GM12878 (cell line): ENCODE data around the gene SEMA5A.

Experiments
- BRCA1 ChIP-seq: IDR thresholded peaks from 2 replicates; pipeline ENCODE4 v1.6.1; 2011; ENCODE audit warnings: low read depth, low read length, improper control_type of control experiment
- EZH2 ChIP-seq: IDR thresholded peaks from 2 replicates; pipeline ENCODE4 v1.6.1; 2012; ENCODE audit warnings: low read depth, mild to moderate bottlenecking, control low read depth, inconsistent platforms, low read length, borderline replicate concordance; ENCODE audit not compliant: control insufficient read depth
- FOXK2 ChIP-seq: fragments of 450-650 bp; IDR thresholded peaks from 2 replicates; pipeline ENCODE4 v1.6.1; 2017; ENCODE audit warnings: mild to moderate bottlenecking, moderate library complexity
- MEF2A ChIP-seq: IDR thresholded peaks from 2 replicates; pipeline ENCODE4 v1.6.1; 2011; ENCODE audit warnings: low read depth, mild to moderate bottlenecking, low read length, moderate library complexity; ENCODE audit not compliant: insufficient read depth
- NRF1 ChIP-seq: conservative IDR thresholded peaks from 2 replicates; pipeline ENCODE4 v1.6.1; 2011; ENCODE audit warnings: mild to moderate bottlenecking, low read depth, low read length, improper control_type of control experiment
- PML ChIP-seq: IDR thresholded peaks from 2 replicates; pipeline ENCODE4 v1.6.1; 2012; ENCODE audit warnings: low read length, inconsistent platforms
- SIN3A ChIP-seq: IDR thresholded peaks from 2 replicates; pipeline ENCODE4 v1.6.1; 2012; ENCODE audit warnings: low read depth, low read length, improper control_type of control experiment
- STAT3 ChIP-seq: IDR thresholded peaks from 2 replicates; pipeline ENCODE4 v1.6.1; 2011; ENCODE audit warnings: low read depth, low read length, improper control_type of control experiment
- TCF12 ChIP-seq: IDR thresholded peaks from 2 replicates; pipeline ENCODE4 v1.6.1; 2011; ENCODE audit warnings: low read depth, mild to moderate bottlenecking, low read length
- ZZZ3 ChIP-seq: IDR thresholded peaks from 2 replicates; pipeline ENCODE4 v1.6.1; 2011; ENCODE audit warnings: low read depth; ENCODE audit not compliant: control insufficient read depth, insufficient read length
- TF ChIP-seq, protein P1 (sequence below): fragments of 450-650 bp; IDR thresholded peaks from 2 replicates; pipeline ENCODE4 v1.6.1; 2018; ENCODE audit warnings: mild to moderate bottlenecking, low read depth, moderate library complexity; ENCODE audit not compliant: partially characterized antibody
- TF ChIP-seq, protein P2 (sequence below): IDR thresholded peaks from 2 replicates; pipeline ENCODE4 v1.6.1; 2011; ENCODE audit warnings: low read depth, low read length, improper control_type of control experiment, borderline replicate concordance
- TF ChIP-seq, protein P3 (sequence below): IDR thresholded peaks from 2 replicates; pipeline ENCODE4 v1.6.1; 2012; ENCODE audit warnings: mild to moderate bottlenecking, low read depth, low read length
- TF ChIP-seq, protein P4 (sequence below), 3 experiments: IDR thresholded peaks in 2 of 3; conservative IDR thresholded peaks in 1 of 3; 2 replicates each; pipeline ENCODE4 v1.5.1; 2011; ENCODE audit warnings: low read depth in 3 of 3, low read length in 3 of 3, mild to moderate bottlenecking in 3 of 3, control low read depth in 2 of 3, moderate library complexity in 2 of 3, inconsistent platforms in 1 of 3, mixed read lengths in 1 of 3; ENCODE audit not compliant: control insufficient read depth in 2 of 3, insufficient read depth in 1 of 3; ENCODE audit errors: extremely low read depth in 1 of 3

GRCh38 chr5:9347032-9347431 is 198.8 kb downstream of the SEMA5A start:
- no peak for TF ChIP-seq ZZZ3
- TF ChIP-seq, protein P1, sequence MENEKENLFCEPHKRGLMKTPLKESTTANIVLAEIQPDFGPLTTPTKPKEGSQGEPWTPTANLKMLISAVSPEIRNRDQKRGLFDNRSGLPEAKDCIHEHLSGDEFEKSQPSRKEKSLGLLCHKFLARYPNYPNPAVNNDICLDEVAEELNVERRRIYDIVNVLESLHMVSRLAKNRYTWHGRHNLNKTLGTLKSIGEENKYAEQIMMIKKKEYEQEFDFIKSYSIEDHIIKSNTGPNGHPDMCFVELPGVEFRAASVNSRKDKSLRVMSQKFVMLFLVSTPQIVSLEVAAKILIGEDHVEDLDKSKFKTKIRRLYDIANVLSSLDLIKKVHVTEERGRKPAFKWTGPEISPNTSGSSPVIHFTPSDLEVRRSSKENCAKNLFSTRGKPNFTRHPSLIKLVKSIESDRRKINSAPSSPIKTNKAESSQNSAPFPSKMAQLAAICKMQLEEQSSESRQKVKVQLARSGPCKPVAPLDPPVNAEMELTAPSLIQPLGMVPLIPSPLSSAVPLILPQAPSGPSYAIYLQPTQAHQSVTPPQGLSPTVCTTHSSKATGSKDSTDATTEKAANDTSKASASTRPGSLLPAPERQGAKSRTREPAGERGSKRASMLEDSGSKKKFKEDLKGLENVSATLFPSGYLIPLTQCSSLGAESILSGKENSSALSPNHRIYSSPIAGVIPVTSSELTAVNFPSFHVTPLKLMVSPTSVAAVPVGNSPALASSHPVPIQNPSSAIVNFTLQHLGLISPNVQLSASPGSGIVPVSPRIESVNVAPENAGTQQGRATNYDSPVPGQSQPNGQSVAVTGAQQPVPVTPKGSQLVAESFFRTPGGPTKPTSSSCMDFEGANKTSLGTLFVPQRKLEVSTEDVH, result no peak
- TF ChIP-seq, protein P2, sequence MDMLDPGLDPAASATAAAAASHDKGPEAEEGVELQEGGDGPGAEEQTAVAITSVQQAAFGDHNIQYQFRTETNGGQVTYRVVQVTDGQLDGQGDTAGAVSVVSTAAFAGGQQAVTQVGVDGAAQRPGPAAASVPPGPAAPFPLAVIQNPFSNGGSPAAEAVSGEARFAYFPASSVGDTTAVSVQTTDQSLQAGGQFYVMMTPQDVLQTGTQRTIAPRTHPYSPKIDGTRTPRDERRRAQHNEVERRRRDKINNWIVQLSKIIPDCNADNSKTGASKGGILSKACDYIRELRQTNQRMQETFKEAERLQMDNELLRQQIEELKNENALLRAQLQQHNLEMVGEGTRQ, result no peak
- TF ChIP-seq SIN3A, result no peak
- no peak for TF ChIP-seq STAT3
- TF ChIP-seq, protein P3, sequence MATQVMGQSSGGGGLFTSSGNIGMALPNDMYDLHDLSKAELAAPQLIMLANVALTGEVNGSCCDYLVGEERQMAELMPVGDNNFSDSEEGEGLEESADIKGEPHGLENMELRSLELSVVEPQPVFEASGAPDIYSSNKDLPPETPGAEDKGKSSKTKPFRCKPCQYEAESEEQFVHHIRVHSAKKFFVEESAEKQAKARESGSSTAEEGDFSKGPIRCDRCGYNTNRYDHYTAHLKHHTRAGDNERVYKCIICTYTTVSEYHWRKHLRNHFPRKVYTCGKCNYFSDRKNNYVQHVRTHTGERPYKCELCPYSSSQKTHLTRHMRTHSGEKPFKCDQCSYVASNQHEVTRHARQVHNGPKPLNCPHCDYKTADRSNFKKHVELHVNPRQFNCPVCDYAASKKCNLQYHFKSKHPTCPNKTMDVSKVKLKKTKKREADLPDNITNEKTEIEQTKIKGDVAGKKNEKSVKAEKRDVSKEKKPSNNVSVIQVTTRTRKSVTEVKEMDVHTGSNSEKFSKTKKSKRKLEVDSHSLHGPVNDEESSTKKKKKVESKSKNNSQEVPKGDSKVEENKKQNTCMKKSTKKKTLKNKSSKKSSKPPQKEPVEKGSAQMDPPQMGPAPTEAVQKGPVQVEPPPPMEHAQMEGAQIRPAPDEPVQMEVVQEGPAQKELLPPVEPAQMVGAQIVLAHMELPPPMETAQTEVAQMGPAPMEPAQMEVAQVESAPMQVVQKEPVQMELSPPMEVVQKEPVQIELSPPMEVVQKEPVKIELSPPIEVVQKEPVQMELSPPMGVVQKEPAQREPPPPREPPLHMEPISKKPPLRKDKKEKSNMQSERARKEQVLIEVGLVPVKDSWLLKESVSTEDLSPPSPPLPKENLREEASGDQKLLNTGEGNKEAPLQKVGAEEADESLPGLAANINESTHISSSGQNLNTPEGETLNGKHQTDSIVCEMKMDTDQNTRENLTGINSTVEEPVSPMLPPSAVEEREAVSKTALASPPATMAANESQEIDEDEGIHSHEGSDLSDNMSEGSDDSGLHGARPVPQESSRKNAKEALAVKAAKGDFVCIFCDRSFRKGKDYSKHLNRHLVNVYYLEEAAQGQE, result no peak
- no peak for TF ChIP-seq BRCA1
- TF ChIP-seq, protein P4, sequence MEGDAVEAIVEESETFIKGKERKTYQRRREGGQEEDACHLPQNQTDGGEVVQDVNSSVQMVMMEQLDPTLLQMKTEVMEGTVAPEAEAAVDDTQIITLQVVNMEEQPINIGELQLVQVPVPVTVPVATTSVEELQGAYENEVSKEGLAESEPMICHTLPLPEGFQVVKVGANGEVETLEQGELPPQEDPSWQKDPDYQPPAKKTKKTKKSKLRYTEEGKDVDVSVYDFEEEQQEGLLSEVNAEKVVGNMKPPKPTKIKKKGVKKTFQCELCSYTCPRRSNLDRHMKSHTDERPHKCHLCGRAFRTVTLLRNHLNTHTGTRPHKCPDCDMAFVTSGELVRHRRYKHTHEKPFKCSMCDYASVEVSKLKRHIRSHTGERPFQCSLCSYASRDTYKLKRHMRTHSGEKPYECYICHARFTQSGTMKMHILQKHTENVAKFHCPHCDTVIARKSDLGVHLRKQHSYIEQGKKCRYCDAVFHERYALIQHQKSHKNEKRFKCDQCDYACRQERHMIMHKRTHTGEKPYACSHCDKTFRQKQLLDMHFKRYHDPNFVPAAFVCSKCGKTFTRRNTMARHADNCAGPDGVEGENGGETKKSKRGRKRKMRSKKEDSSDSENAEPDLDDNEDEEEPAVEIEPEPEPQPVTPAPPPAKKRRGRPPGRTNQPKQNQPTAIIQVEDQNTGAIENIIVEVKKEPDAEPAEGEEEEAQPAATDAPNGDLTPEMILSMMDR (IDR thresholded peaks at IDR 0.05 in 2 of 3, conservative IDR thresholded peaks at IDR 0.05 in 1 of 3; ENCODE audit: control insufficient read depth in 2 of 3, extremely low read depth in 1 of 3, insufficient read depth in 1 of 3, low read depth in 3 of 3, low read length in 3 of 3), result no peak
- TF ChIP-seq PML, result no peak
- no peak for TF ChIP-seq MEF2A
- no peak for TF ChIP-seq NRF1
- TF ChIP-seq EZH2, result no peak
- no peak for TF ChIP-seq TCF12
- no peak for TF ChIP-seq FOXK2
